Measurements from ENCODE around the gene LYAR.
"Not testable (repeated sequence)": the region's sequence is repeated elsewhere in the genome, so short reads cannot be mapped to it uniquely, and the experiment has no call there.

The LYAR gene

DNA sequence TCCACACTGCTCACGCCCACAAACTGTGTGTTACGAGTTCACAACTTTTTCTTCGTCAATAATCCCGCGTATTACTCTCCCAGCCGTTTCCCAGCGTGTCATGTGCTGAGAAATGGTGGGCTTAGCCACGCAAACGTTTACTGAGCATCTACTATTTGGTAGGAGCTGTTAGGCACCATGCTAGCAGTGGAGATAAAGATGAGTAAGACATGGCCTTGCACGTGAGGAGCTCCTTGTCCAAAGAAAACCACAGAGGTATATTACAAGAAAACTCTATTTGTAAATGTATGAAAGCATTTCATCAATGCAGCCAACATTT lies 41.1 kb downstream of the LYAR start:
- peak; percentile 21 for DNase-seq (ENCODE audit: low spot score)
- in situ Hi-C loops (cut with MboI; ENCODE audit: low sequenced_read_pairs, unreplicated experiment), result no loop called here

DNA sequence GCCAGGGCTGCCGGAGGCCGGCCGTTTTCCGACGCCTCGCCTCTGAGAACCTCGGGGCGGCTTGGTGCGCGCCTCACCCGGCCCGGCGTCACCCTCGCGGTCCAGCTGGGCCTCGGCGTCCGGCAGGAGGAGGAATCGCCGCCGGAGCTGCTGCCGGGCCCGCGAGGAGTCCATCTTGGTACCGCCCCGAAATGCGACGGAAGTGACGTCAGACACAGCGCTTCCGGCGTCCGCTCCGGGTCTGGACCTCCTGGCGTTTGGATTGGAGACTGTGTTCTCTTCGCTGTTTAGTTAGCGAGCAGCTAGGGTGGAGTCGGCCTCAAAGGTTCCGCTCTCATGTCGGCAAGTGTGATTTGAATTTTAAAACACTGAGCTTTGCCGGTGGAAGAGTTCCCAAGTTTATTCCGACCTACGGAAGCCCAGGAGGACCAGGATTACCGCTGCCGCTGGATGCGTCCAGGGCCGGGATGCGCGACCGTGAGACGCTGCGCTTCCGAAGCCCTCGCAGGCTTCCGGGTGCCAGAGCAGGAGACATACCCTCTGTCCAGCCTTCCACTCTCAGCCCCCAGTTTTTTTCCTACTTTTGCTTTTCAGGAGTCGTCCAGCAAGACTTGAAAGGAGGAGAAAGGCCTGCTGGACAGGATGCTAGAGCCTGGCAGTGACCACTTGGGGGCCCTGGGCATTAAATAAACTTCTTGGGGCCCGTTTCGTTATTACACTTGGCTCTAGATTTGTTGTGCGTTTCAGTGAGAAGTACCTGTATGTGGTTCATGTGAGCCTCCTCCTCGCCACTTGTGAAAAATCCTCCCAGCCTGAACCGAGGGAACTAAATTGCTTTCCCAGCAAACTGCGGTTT lies 41.7 kb downstream of the LYAR start, which contains the start of gene TMEM128:
Gene TMEM128 (minus strand): TSS at position 195 of the 856 bp plus-strand sequence. CDS start 21 bp downstream, at position 174.
- TF ChIP-seq, protein P1, sequence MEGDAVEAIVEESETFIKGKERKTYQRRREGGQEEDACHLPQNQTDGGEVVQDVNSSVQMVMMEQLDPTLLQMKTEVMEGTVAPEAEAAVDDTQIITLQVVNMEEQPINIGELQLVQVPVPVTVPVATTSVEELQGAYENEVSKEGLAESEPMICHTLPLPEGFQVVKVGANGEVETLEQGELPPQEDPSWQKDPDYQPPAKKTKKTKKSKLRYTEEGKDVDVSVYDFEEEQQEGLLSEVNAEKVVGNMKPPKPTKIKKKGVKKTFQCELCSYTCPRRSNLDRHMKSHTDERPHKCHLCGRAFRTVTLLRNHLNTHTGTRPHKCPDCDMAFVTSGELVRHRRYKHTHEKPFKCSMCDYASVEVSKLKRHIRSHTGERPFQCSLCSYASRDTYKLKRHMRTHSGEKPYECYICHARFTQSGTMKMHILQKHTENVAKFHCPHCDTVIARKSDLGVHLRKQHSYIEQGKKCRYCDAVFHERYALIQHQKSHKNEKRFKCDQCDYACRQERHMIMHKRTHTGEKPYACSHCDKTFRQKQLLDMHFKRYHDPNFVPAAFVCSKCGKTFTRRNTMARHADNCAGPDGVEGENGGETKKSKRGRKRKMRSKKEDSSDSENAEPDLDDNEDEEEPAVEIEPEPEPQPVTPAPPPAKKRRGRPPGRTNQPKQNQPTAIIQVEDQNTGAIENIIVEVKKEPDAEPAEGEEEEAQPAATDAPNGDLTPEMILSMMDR (IDR thresholded peaks at IDR 0.05; ENCODE audit: borderline replicate concordance, control extremely low read depth, extremely low read depth, insufficient read depth, missing control alignments), result no peak
- in situ Hi-C loops (cut with MboI; ENCODE audit: low sequenced_read_pairs, unreplicated experiment), result no loop called here
- peak; percentile 98 for DNase-seq (ENCODE audit: low spot score)

More for the DNA sequence above, 41.1 kb downstream of the LYAR start:
- TF ChIP-seq, protein P1 (IDR thresholded peaks at IDR 0.05; ENCODE audit: borderline replicate concordance, control extremely low read depth, extremely low read depth, insufficient read depth, missing control alignments), result no peak

- peak; percentile 38 for DNase-seq (ENCODE audit: low spot score)
- in situ Hi-C loops (cut with MboI; ENCODE audit: low sequenced_read_pairs, unreplicated experiment), result no loop called here
- TF ChIP-seq, protein P1 (IDR thresholded peaks at IDR 0.05; ENCODE audit: borderline replicate concordance, control extremely low read depth, extremely low read depth, insufficient read depth, missing control alignments), result no peak
These were observed 42.3 kb downstream of the LYAR start for GRCh38 chr4:4247696-4248028.

DNA sequence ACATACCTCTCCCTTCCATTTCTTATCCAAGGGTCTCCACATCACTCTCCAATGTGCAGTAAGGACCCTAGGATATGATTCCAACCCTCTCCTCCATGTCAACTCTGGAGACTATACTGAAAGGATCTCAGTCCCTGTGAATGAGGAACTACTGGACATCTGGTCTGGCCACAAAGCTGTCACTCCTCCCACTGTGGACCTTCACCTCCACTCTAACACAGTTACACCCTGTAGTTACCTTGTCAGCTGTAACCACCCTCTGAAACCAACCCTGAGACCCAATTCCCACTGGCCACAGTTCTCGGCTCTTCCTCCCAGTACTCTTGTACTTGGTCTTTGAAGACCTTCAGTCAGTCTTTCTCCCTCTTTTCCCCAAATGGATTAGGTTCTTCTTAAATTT lies 44.8 kb downstream of the LYAR start:
- TF ChIP-seq, protein P1 (IDR thresholded peaks at IDR 0.05; ENCODE audit: borderline replicate concordance, control extremely low read depth, extremely low read depth, insufficient read depth, missing control alignments), result no peak
- in situ Hi-C loops (cut with MboI; ENCODE audit: low sequenced_read_pairs, unreplicated experiment), result no loop called here
- no peak for DNase-seq (ENCODE audit: low spot score)

DNA sequence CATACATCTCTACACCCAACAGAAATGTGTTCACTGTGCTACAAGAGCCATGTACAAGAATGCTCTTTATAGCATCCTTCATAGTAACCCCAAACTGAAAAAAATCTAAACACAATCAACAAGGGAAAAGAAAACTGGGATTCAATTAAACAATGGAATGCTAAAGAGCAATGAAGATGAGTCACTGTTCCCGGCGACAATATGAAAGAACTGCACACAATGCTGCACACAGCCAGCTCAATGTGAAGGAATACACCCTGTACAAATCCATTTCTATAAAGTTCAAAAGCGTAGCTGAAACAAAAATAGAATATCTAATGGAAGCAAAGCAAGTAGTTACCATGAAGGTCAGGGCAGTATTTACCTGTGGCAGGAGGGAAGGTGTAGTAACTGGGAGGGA lies 50.4 kb downstream of the LYAR start:
- in situ Hi-C loops (cut with MboI; ENCODE audit: low sequenced_read_pairs, unreplicated experiment); DNase-seq (ENCODE audit: low spot score): not testable (repeated sequence)

GRCh38 chr4:4233610-4234009 lies 56.3 kb downstream of the LYAR start:
- in situ Hi-C loops (cut with MboI; ENCODE audit: low sequenced_read_pairs, unreplicated experiment), result no loop called here
- TF ChIP-seq, protein P1 (IDR thresholded peaks at IDR 0.05; ENCODE audit: borderline replicate concordance, control extremely low read depth, extremely low read depth, insufficient read depth, missing control alignments), result no peak
- DNase-seq (ENCODE audit: low spot score), result no peak

DNA sequence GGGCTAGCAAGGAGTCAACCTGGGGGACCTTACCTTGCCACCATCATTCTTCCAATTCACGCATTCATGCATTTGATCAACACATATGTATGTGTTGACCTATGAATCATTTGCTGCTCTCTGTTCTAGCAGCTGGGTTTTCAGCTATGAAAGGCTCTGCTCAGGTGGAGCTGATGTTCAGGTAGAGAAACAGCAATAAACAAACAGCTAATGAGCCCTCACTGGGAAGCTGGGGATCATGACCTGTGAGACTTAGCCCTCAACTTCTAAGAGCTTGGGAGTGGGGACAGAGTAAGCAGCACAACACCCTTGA lies 61.6 kb downstream of the LYAR start:
- DNase-seq (ENCODE audit: low spot score), result no peak
- in situ Hi-C loops (cut with MboI; ENCODE audit: low sequenced_read_pairs, unreplicated experiment), result no loop called here
- TF ChIP-seq, protein P1 (IDR thresholded peaks at IDR 0.05; ENCODE audit: borderline replicate concordance, control extremely low read depth, extremely low read depth, insufficient read depth, missing control alignments), result no peak

Data from GM13976 (cell line).